Choroid plexus epithelial cell (primary cell): ENCODE data around the gene HNRNPAB.

ENCODE experiments used
- DNase-seq: peaks from one replicate; pipeline ENCODE4 v3.0.0-alpha.2; 2010; ENCODE audit warnings: low read depth
- H3K4me3 ChIP-seq: 2 replicates; pipeline ENCODE4 v1.5.1; 2011; ENCODE audit warnings: low read depth, mild to moderate bottlenecking, control low read depth, low read length, moderate library complexity
- CTCF ChIP-seq: conservative IDR thresholded peaks from 2 replicates; pipeline ENCODE4 v1.5.1; 2011; ENCODE audit warnings: low read depth, mild to moderate bottlenecking, control low read depth, inconsistent platforms, low read length, moderate library complexity

Gene HNRNPAB

GRCh38 chr5:178170455-178170854 lies 33.9 kb upstream of the HNRNPAB start:
- no peak overlapping the region for H3K4me3 ChIP-seq
- DNase-seq, result no peak
- no peak for TF ChIP-seq CTCF

- DNase-seq, result no peak
- no peak overlapping the region for H3K4me3 ChIP-seq
- no peak for TF ChIP-seq CTCF
Measured at GRCh38 chr5:178174456-178174855, 29.9 kb upstream of the HNRNPAB start.

DNA sequence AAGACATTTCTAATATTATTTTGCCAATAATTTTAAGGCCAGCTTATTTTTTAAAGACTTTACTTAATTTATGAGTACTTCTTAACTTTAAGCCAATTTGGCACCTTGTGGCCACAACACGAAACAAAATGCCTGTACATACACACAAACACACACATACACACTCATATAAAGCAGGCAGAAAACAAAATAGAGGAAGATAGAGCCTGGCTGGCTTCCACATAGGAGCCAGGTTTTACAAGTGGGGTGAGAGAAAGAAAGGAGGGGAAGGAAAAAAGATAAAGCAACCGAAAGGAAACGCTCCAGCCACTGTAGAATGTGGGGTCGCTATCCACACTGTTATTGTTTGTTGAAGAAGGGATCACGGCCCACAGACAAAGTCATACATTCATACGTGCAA lies 27.5 kb upstream of the HNRNPAB start:
- H3K4me3 ChIP-seq, result no peak overlapping the region
- no peak for DNase-seq
- no peak for TF ChIP-seq CTCF

GRCh38 chr5:178177569-178177968 lies 26.8 kb upstream of the HNRNPAB start:
- H3K4me3 ChIP-seq, result no peak overlapping the region
- no peak for TF ChIP-seq CTCF
- DNase-seq, result no peak

DNA sequence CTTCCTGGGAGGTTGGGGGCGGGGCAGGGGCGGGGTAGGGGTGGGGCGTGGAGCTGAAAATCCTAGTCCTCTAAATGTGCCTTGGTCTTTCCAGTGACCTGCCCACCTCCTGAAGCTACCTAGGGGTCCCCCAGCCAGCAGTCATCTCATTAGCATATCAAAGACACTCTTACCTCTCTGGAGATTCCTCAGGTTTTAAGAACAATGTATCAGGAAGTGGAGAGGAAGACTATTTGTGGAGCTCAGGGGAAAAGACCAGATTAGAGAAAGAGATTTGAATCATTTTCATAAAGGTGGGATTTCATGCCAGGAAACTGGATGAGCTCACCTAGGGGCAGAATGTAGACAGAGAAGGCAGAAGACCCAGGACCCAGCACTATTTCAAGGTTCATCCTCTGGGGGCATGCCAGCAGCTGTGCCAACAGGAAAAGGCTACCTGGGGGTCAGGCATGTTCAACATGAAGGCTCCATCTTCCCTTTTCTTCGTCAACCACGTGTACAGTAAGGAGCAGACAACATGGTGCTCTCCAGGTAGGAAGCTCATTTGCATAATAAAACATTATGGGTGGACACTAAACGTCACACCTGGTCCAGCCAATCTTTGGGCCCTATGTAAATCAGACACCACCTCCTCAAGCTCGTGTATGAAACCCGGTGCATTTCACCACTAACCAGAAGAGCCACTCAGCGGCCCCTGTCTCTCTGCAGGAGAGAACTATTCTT lies 24.0 kb upstream of the HNRNPAB start:
- H3K4me3 ChIP-seq, result no peak overlapping the region
- no peak for DNase-seq
- TF ChIP-seq CTCF, result no peak

DNA sequence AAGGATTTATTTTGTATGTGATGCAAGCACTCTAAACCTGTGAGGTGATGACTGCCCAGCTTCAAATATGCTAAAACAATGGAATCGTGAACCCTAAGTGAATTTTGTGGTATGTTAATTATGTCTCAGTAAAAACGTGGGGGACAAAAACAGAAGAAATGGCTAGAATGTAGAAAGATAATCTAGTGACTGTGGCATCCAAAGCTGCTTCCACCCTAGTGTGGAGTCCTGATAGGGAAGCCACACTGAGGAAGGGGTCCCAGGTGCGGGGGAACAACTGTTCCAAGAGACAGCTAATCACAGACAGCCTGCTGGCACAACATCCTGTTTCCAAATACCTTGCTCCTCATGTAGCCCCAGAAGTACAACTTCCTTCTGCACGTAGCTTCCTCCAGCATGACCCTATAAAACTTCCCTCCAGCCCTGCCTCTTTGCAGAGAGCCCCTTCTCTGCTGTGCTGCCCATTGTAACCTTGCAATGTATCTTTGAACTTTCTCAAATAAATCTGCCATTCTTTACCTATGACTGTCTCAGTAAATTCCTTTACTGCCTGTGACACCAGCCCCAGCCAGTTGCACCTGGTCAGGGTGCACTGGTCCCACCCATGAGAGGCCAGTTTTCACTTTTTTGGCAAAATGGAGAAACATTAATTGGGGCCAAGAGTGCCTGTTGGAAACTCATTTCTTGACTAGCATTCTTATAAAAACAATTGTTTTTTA lies 22.0 kb upstream of the HNRNPAB start:
- no peak overlapping the region for H3K4me3 ChIP-seq
- DNase-seq, result no peak
- no peak for TF ChIP-seq CTCF

GRCh38 chr5:178186427-178186826 lies 17.9 kb upstream of the HNRNPAB start:
- TF ChIP-seq CTCF, result no peak
- no peak for DNase-seq

More at GRCh38 chr5:178186427-178186826, 17.9 kb upstream of the HNRNPAB start:
- H3K4me3 ChIP-seq, result no peak overlapping the region
